Activated CD8-positive, alpha-beta memory T cell treated with anti-CD3 and anti-CD28 coated beads, Interleukin-2, amount 50 U/mL, for 48 hours (primary cell): Measurements from ENCODE around the gene SOX6.
"Not testable (repeated sequence)": the region's sequence is repeated elsewhere in the genome, so short reads cannot be mapped to it uniquely, and the experiment has no call there.

Experiments
- DNase-seq: peaks from one replicate; pipeline ENCODE4 v3.0.0-alpha.2; 2020

Gene SOX6

DNA sequence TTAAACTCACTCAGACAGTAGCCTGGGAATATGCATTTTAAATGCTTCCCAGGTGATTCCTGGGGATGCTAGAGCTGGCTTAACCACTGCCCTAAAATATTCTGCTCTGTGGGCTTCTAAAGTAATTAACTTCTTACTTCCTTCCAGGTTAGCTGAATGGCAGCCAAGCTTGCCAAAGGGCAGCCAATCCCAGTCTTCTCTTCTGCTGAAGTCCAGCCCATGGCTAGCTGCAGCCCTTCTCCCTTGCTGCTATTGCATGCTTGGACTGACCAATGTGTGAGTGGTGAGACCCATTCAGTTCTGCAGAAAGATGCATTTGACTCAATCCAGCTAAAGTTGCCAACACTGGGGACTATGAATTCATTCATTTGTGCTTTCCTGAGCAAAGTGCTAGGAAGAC, 411.9 kb downstream of the SOX6 start:
- DNase-seq = no peak

GRCh38 chr11:15943418-15944197, 412.7 kb downstream of the SOX6 start:
- no peak for DNase-seq

DNA sequence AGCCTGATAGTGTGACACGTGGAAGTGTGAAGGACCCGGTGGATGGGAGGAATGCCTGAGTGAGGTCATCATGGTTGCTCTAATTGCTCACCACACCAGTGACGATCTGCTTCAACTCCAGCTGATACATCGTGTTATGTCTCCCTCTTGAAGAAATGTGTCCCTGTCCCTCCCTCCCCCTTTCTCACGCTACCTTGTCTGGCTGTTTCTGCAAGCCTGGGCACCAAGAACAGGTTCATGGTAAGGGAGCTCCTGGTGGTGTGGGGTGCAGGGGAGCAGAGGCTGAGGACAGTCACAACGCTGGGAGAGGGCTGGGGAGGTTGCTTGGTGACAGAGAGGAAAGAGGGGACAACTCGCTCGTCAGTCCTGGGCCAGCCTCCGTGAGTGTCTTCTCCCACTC, 413.4 kb downstream of the SOX6 start:
- DNase-seq = no peak

DNA sequence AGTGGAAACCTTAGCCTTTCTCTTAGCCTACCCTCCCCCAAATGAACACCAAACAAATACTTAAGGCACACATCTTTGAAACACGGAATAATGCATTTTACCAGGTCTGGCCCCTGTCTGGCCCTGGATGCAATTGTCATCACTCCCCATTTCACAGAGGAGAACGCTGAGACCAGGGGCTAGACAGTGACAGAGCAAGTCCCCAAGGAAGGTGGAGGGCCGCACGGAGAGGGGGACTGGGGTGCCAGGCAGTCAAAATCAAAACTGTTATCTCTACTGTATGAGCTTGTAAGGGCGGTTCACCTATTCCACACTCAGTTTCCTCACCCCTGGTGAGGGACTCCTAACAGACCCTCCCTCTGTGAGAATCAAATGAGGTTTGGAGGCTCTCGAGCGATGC, 414.2 kb downstream of the SOX6 start:
- DNase-seq = no peak

DNA sequence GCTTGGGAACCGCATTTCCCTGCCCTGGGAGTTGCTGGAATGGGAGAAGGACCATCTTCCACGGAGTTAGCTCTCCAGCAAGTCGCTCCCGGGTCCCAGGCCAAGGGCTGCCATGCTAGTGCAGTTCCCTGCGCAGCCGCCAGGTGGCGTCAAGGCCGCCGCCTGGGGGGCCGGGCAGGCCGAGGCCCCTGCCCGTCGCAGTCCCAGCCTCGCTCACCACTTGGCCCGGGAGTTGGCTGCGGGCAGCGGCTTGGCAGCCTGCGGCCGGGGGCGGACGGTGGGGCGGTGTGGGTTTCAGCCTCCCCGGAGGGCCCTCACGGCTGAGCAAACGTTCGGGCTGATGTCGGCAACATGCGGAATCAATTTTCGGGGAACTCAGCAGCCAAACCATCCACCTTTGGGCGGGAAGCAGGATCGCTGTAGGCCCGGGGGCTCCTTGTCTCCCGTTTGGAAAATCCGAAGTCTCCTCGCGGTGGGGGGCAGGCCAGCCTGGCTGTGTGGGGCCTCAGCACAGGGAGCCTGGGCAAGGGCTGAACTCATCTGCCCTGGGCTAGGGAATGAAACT, 415.1 kb downstream of the SOX6 start:
- DNase-seq = peak; percentile 78

- DNase-seq = no peak
Measured at GRCh38 chr11:15940462-15941205, 415.7 kb downstream of the SOX6 start.

DNA sequence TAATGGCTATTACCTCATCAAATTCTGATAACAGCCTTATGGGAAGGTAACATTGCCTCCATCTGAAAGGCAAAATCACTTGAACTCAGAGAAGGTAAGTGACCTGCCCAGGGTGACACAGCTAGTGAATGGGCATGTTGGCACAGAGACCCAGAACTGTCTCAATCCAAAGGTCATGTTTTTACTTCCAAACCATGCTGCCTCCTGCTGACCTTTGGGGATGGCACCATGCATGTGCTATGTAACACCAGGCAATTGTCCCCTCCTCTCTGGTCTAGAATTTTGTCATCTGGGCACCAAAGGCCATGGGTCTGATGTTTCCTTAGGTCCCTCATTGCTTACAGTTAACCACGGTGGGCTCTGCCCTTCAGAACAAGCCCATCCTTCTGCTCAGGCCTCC, 417.4 kb downstream of the SOX6 start:
- no peak for DNase-seq

DNA sequence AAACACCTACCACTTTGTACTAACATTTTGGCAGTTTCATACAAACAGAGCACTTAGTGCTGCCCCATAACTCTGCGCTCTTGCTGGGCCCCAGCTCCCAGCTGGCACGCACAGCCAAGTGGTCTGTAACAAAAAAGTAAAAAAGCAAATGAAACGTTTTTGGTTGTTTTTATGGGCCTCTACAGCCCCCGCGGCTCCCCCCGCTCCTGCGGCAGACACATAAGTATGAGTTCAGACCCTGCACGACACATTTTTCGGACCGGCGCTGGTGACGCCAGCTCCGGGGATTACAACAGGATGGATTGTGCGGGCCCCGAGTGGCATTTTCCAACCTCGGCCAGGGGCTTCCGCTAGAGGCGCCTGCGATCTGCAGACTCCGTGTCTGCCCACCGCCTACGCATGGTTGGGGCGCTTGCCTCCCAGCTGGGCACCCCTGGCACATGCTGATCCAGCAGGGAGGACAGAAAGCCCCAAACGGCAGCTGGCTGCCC, 418.2 kb downstream of the SOX6 start:
- DNase-seq = no peak

DNA sequence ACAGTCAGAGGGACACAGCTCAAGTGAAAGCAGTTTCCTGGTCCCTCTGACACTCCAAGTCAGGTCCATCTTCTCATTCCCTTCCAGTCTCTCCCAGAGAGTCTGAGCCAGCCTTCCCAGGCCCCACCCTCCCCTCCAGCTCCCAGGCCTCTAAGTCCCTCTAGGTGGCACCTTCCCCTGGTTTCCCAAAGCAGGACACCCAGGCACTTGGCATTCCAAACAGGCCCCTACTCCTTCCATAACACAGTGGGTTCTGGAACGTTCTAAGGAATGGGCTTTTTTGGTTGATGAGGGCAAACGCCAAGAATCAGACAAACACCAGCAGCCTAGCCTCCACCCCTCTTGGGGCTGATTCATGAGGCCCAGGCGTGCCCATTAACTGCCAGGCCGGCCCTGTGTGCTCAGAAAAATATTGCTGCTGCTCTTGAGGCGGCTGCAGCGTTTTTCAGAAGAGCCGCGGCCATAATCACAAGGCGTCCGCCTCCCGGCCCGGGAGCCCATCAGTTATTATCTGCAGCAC, 418.7 kb downstream of the SOX6 start:
- no peak for DNase-seq

DNA sequence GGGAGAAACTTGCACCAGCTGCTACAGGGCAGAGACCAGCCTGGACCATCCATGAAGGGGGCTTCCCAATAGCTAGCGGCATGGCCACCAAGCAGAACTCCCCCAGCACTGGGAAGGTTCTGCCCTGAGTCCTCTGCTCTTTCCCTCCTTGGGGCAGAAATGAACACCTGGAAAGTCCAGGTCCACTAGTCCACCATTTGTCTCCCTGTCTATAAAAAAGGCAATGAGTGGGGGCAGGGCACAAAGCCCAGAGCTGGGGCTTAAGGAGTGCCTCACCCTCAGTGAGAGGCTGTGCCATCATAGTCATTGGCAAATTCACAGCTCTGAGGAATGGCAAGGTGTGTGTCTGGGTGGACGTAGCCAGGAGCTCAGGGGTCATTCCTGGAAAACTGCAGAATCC, 420.3 kb downstream of the SOX6 start:
- DNase-seq = no peak

DNA sequence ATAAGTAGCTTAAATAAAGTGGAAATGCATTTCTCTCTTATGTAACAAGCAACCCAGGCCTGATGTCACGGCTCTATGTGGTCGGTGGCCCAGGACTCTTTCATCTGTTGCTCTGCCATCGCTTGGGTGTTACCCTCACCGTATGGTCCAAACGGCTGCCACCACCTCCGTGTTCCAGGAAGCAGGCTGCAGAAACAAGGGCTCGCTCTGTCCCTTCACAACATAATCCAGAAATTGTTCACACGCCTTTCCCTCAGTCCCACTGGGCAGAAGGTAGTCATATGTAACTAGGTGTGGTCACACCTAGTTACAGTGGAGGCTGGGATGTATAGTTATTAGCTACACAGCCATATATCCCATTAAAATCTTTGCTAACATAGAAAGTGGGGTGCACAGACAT, 421.0 kb downstream of the SOX6 start:
- DNase-seq = no peak

- no peak for DNase-seq
Measured at GRCh38 chr11:15933886-15934625, 422.3 kb downstream of the SOX6 start.

GRCh38 chr11:15932417-15932816, 423.9 kb downstream of the SOX6 start:
- no peak for DNase-seq

- DNase-seq = no peak
Measured at GRCh38 chr11:15931497-15931896, 424.8 kb downstream of the SOX6 start.

DNA sequence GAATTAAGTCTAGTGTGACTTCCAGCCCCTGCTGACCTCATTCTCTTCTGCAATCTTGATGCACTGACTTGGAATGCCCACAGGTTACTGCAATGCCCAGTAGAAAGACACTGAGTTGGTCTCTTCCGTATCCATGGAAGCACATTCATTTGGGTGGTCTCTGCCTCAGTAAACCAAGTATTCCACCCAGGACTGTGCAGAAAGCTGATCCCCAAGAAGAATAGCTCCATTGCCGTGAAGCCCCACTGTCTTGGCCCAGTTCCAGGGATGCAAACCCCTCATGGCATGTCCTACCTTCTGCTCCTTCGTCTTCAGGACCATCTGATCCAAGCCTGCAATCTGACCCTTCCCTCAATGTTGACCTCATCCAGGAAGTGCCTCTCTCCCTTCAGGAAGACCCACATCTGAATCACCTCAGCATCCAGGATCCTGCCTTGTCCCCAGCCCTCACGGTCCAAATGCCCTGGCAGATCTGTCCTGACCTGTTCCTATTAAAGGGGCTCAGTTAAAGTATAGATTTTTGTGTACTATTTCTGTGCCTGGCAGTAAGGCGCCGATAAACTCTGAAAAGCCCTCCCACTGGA, 425.8 kb downstream of the SOX6 start:
- no peak for DNase-seq

DNA sequence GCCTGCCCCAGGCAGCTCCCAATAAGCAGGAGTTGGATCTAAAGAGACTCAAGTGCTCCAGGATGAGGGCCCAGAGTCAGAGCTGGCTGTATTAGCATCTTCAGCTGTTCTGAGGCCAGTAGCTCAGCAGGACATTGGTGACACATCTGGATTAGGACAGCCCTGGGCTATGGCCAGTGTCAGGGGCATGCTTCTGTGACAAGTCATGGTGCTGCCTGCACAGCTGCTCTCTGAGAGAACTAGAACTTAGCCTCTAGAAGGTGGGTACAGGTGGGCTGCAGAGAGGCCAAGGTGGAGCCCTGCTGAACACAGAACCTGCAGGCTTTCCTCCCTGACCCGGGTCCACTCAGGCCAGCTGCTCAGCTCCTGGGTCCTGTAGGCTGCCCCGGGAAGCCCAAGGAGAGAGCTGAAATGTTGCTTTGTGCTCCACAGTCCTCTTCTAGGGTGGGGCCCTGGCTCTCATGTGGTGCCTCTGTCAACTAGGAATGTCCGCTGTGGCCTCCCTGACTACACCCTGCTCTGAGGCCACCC, 426.9 kb downstream of the SOX6 start:
- no peak for DNase-seq

- DNase-seq = no peak
Measured at GRCh38 chr11:15927864-15928217, 428.5 kb downstream of the SOX6 start.

- DNase-seq = no peak
Measured at GRCh38 chr11:15927196-15927863, 429.0 kb downstream of the SOX6 start.

DNA sequence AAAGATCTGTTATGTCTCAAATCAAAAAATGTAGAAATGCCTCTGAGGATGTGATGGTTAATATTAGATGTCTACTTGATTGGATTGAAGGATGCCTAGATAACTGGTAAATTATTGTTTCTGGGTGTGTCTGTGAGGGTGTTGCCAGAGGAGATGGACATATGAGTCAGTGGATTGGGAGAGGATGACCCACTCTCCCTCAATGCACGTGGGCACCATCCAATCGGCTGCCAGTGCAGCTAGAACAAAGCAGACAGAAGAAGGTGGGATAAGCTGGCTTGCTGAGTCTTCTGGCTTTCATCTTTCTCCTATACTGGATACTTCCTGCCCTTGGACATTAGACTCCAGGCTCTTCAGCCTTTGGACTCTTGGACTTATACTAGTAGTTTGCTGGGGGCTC, 430.3 kb downstream of the SOX6 start:
- DNase-seq = no peak

DNA sequence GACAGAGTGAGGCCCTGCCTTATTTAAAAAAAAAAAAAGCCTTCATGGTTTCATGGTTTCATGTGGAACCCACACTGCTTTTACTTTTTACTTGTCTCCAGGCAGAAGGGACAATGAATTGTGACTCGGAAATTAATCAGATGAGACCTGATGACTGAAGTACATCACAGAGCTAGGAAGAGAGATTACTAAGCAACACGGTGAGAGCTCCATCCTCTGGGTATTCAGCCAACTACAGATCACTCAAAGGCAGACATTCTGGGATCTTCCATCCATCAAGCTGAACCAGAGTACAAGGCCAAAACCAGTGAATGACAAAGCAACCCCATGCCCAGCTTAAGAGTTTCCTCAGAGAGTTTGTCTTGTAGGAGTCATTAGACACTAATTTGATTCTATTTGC, 433.2 kb downstream of the SOX6 start:
- DNase-seq = no peak

GRCh38 chr11:15922745-15923144, 433.6 kb downstream of the SOX6 start:
- DNase-seq = not testable (repeated sequence)
